ENCODE data around the gene MARCKS.
"Not testable (repeated sequence)": the region's sequence is repeated elsewhere in the genome, so short reads cannot be mapped to it uniquely, and the experiment has no call there.

Gene MARCKS

GRCh38 chr6:113888493-113888892 is 31.3 kb downstream of the MARCKS start:
- DNase-seq: no peak

GRCh38 chr6:113888956-113889630 is 31.9 kb downstream of the MARCKS start:
- no peak for DNase-seq

- no peak for DNase-seq
These were observed 36.3 kb downstream of the MARCKS start for GRCh38 chr6:113893451-113893850.

- DNase-seq: no peak
These were observed 36.7 kb downstream of the MARCKS start for GRCh38 chr6:113893866-113894265.

- DNase-seq: no peak
These were observed 37.8 kb downstream of the MARCKS start for GRCh38 chr6:113894712-113895674.

- DNase-seq: no peak
These were observed 44.3 kb downstream of the MARCKS start for GRCh38 chr6:113901482-113901881.

GRCh38 chr6:113903666-113904330 is 46.7 kb downstream of the MARCKS start:
- no peak for DNase-seq

GRCh38 chr6:113907102-113907815 is 50.1 kb downstream of the MARCKS start:
- no peak for DNase-seq

GRCh38 chr6:113908801-113909200 is 51.7 kb downstream of the MARCKS start:
- no peak for DNase-seq

- peak; percentile 6 for DNase-seq
These were observed 52.2 kb downstream of the MARCKS start for GRCh38 chr6:113909224-113909856.

GRCh38 chr6:113910285-113910684 is 53.1 kb downstream of the MARCKS start:
- not testable (repeated sequence) for DNase-seq
